ENCODE results near the gene TNRC18. TPM values are rescaled to one million over a fixed set of nuclear protein-coding genes. Genes with fewer than 3 reads are reported as not detected.
"Not testable (repeated sequence)": the region's sequence is repeated elsewhere in the genome, so short reads cannot be mapped to it uniquely, and the experiment has no call there.

The TNRC18 gene
- polyA plus RNA-seq, 1 donor from 2014 or later: 23.6 TPM

DNA sequence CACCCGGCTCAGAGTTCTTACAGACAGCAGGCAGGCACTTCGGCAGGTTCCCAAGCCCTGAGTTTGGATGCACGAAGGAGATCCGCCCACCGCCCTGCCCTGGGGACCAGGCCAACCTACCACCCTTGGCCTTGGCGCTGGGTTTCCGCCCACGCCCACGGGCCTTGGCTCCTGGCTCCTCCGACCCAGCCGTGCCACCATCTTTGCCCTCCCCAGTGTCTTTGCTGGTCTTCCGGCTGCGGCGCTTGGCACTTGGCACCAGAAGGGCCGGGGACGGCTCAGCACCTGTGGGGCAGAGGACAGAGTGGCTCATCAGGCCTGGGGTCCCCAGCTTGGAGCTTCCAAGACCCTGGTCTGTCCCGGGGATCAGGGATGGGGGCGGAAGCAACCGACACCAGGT, 108.8 kb downstream of the TNRC18 start (continued):
- TF ChIP-seq SMC3 (conservative IDR thresholded peaks at IDR 0.05; ENCODE audit: poor library complexity): no peak

DNA sequence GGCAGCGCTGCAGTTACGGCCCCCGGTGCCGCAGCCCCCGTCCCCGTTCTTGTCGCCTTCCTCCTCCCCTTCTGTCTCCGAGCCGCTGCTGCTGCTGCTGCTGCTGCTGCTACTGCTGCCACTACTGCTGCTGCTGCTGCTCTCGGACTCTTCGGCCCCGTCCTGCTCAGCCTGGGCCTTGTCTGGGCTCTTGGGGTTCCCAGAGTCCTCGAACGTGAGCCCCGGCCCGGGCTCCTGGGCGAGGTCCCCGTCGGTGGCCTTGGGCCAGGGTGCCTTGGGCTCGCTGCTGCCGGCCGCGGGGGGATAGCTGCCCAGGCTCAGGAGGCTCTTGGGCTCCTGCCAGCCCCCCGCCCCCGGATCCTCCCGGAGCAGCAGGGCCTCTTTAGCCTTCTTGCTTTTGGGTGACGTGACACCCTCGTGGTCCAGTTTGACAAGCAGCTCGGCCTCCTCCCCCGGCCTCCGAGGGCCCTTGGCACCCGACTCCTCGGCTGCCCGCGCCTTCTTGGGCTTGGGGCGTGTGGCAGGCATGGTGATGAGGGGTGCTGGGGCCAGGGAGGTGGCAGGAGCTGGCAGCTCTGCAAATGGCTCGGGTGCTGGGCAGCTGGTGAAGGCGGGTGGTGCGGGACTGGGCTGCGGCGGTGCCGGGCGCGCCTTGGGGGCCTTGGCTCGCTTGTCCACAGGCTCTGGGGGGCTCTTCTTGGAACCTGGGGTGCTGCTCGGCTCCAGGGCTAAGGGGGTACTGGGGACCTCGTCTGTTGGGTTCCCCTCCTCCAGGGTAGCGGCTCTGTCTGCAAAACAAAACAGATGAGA, 110.4 kb downstream of the TNRC18 start:
- not testable (repeated sequence) for H3K9me2 ChIP-seq (ENCODE audit: insufficient read depth, low read length); H3K9ac ChIP-seq (ENCODE audit: low read length); H3K4me2 ChIP-seq (ENCODE audit: low read length); H3K27me3 ChIP-seq (ENCODE audit: insufficient read depth, low read depth, low read length); H4K20me1 ChIP-seq (ENCODE audit: insufficient read depth); H3K36me3 ChIP-seq (ENCODE audit: insufficient read depth, low read length); H3K27ac ChIP-seq (ENCODE audit: low read length); H3K9me3 ChIP-seq (ENCODE audit: low read length); H3K79me2 ChIP-seq (replicated peaks; ENCODE audit: insufficient read depth, low read length); H3K4me3 ChIP-seq (ENCODE audit: low read length); H2AFZ ChIP-seq (ENCODE audit: low read depth, low read length); H3F3A ChIP-seq (ENCODE audit: insufficient read depth, low read length, poor library complexity, severe bottlenecking)

DNA sequence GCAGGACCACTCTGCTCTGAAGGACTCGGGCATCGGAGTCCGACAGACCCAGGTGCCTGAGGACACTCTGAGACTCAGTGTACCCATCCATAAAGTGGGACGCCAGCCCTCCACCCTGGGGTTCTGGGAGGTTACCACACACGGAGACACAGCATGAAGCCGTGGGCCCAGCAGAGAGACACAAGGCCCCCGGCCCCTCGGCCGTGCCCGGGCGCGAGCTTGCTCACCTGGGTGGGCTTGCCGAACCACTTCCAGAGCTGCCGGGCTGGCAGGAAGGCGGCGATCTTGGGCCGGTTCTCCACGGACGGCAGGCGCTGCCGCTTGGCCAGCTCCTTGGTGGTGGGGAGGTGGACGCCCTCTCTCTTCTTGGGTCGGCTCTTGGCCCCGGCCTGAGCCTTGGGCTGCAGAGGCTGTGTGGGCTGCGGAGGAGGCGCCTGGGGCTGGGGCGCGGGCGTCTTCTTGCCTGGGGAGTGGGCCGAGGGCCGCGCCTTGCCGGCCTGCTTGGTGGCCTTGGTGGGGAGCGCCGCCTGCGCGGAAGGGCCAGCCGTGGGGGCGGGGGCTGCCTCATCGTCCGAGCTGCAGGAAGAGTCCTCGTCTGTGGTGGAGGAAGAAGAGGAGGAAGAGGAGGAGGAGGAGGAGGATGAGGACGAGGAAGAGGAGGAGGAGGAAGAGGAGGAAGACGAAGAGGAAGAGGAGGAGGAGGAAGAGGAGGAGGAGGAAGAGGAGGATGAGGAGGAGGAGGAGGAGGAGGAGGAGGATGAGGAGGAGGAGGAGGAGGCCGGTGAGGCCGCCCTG, 111.2 kb downstream of the TNRC18 start:
- H3K9me2 ChIP-seq (ENCODE audit: insufficient read depth, low read length); H3K9me3 ChIP-seq (ENCODE audit: low read length); H3F3A ChIP-seq (ENCODE audit: insufficient read depth, low read length, poor library complexity, severe bottlenecking); H2AFZ ChIP-seq (ENCODE audit: low read depth, low read length); H3K27me3 ChIP-seq (ENCODE audit: insufficient read depth, low read depth, low read length); H4K20me1 ChIP-seq (ENCODE audit: insufficient read depth); H3K79me2 ChIP-seq (replicated peaks; ENCODE audit: insufficient read depth, low read length); H3K4me2 ChIP-seq (ENCODE audit: low read length); H3K9ac ChIP-seq (ENCODE audit: low read length); H3K4me3 ChIP-seq (ENCODE audit: low read length); H3K27ac ChIP-seq (ENCODE audit: low read length); H3K36me3 ChIP-seq (ENCODE audit: insufficient read depth, low read length): not testable (repeated sequence)

DNA sequence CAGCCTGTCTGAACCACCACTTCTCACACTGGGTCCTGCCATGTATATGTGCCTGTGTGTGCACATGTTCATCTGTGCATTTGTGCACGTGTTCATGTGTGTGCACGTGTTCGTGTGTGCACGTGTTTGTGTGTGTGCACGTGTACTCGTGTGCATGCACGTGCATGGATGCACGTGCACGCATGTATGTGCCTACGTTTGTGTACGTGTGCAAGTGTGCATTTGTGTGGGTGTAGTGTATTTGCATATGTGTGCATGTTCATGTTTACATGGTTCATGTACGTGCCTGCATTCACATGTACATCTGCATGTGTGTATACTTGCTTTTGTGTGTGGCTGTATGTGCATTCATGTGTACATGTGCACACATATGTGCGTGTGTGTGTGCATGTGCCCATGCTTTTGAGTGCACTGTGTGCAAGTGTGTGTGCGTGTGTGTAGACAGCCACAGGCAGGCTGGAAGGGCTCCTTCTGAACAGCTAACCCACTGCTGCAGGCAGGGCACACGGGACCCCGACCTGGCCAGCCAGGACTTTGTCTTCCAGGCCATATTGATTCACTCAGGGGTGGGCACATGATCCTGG, 112.7 kb downstream of the TNRC18 start:
- H3K9ac ChIP-seq (ENCODE audit: low read length): no peak overlapping the region
- no peaks in the 10 kb centered on the region for H3F3A ChIP-seq (ENCODE audit: insufficient read depth, low read length, poor library complexity, severe bottlenecking)
- H3K27ac ChIP-seq (ENCODE audit: low read length): no peak overlapping the region
- no peaks in the 10 kb centered on the region for H3K9me2 ChIP-seq (ENCODE audit: insufficient read depth, low read length)
- no peak overlapping the region for H3K4me2 ChIP-seq (ENCODE audit: low read length)
- no peaks in the 10 kb centered on the region for H3K36me3 ChIP-seq (ENCODE audit: insufficient read depth, low read length)
- H4K20me1 ChIP-seq (ENCODE audit: insufficient read depth): no peaks in the 10 kb centered on the region
- no peaks in the 10 kb centered on the region for H3K27me3 ChIP-seq (ENCODE audit: insufficient read depth, low read depth, low read length)
- H3K79me2 ChIP-seq (replicated peaks; ENCODE audit: insufficient read depth, low read length): no peaks in the 10 kb centered on the region
- TF ChIP-seq, protein P1, sequence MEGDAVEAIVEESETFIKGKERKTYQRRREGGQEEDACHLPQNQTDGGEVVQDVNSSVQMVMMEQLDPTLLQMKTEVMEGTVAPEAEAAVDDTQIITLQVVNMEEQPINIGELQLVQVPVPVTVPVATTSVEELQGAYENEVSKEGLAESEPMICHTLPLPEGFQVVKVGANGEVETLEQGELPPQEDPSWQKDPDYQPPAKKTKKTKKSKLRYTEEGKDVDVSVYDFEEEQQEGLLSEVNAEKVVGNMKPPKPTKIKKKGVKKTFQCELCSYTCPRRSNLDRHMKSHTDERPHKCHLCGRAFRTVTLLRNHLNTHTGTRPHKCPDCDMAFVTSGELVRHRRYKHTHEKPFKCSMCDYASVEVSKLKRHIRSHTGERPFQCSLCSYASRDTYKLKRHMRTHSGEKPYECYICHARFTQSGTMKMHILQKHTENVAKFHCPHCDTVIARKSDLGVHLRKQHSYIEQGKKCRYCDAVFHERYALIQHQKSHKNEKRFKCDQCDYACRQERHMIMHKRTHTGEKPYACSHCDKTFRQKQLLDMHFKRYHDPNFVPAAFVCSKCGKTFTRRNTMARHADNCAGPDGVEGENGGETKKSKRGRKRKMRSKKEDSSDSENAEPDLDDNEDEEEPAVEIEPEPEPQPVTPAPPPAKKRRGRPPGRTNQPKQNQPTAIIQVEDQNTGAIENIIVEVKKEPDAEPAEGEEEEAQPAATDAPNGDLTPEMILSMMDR (IDR thresholded peaks at IDR 0.05; ENCODE audit: poor library complexity, severe bottlenecking): no peak
- TF ChIP-seq SMC3 (conservative IDR thresholded peaks at IDR 0.05; ENCODE audit: poor library complexity) (no peak), TAF1 (IDR thresholded peaks at IDR 0.05; ENCODE audit: low read depth) (no peak), MXI1 (conservative IDR thresholded peaks at IDR 0.05; ENCODE audit: poor library complexity, severe bottlenecking) (no peak)
- H2AFZ ChIP-seq (ENCODE audit: low read depth, low read length): no peak overlapping the region
- H3K9me3 ChIP-seq (ENCODE audit: low read length): no peaks in the 10 kb centered on the region
- H3K4me3 ChIP-seq (ENCODE audit: low read length): no peak overlapping the region
